DND-41 (cell line): ENCODE data around the gene KY.

ENCODE experiments used
- CTCF ChIP-seq: IDR thresholded peaks from 2 replicates; pipeline ENCODE4 v1.5.1; 2012; ENCODE audit warnings: borderline replicate concordance, low read length, moderate library complexity, mild to moderate bottlenecking; ENCODE audit not compliant: poor library complexity, severe bottlenecking; ENCODE audit errors: extremely low read depth
- EZH2 ChIP-seq: IDR thresholded peaks from 3 replicates; pipeline ENCODE4 v1.6.1; 2012; ENCODE audit warnings: borderline replicate concordance, low read depth, mild to moderate bottlenecking, moderate library complexity, low read length, inconsistent platforms; ENCODE audit not compliant: severe bottlenecking

- no peak for TF ChIP-seq CTCF
- no peak for TF ChIP-seq EZH2
Observed at GRCh38 chr3:134590766-134591165, 60.1 kb downstream of the KY start.
